ENCODE measurements around the gene KAZN.

DNA sequence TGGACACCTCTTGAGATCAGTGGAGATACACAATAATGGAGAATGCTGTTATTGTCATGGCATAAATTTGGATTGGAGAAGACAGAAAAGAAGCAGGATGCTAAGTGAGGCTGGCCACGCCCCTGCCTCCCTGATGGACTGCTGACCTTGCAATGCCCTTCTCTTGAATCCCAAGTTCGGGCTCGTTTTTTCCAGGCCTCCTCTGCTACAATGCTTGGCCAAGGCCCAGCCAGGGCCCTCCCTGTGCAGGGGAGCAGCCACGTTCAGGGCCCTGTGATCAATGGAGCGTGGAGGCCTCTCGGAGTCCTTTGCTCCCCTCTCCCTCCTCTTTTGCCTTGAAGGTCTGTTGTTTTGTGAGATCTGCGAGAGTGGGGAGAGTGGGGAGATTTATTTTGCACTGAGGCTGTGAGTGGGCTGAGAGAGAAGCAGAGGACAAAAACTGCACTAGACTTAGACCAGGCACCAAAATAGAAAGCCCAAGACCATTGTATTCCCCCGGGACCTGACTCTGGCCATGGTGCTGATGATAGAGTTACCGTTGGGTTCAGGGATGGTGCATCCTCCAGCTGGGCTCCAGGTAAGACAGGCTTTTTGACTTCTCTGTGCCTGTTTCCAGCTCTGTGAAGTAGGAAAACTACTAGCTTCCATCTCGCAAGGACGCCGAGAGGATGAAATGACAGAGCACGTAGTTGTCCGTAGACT is 268.6 kb downstream of the KAZN start:
- TF ChIP-seq CTCF (IDR thresholded peaks at IDR 0.05) (no peak), POLR2A (IDR thresholded peaks at IDR 0.05) (no peak)

Data from testis (tissue), 2 donors.